Vagina (tissue), 2 donors: ENCODE measurements around the gene C5orf46.

ENCODE experiments used
- POLR2A ChIP-seq, 2 donors: fragments of 450-650 bp; IDR thresholded peaks; one replicate each; pipeline ENCODE4 v1.6.1; 2017; ENCODE audit warnings: antibody characterized with exemption in 2 of 2, mild to moderate bottlenecking in 2 of 2, moderate library complexity in 2 of 2
- POLR2AphosphoS5 ChIP-seq, 2 donors: sonication (generic); formaldehyde crosslinking; IDR thresholded peaks; one replicate each; pipeline ENCODE4 v1.9.0; 2017; ENCODE audit warnings: antibody characterized with exemption in 2 of 2, mild to moderate bottlenecking in 2 of 2, low read depth in 1 of 2; ENCODE audit not compliant: insufficient read depth in 1 of 2
- TF ChIP-seq, protein P1 (sequence below), 3 experiments: fragments of 450-650 bp in 2 of 3; fragments of 200-600 bp in 1 of 3; sonication (generic) in 1 of 3; IDR thresholded peaks; one replicate each; pipeline ENCODE4 v1.5.1; 2017 to 2019; ENCODE audit warnings: antibody characterized with exemption in 3 of 3, mild to moderate bottlenecking in 2 of 3, moderate library complexity in 2 of 3

DNA sequence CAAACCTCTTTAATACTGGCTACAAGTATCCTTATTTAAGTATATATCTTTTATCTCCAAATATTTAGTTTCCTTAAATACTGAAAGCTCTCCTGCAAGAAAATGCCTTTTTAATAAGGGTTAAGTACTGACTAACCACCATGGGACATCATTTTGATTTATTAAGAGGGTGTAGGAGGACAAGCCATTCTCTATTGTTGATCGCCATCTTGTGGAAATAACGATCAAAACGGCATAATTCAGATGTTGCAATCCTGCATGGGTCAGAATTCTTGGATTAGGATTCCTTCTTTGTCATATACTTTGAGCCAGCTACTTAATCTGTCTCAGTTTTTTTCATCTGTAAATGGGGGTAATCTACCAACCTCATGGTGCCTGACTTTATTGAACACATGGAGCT, 28.7 kb upstream of the C5orf46 start:
- TF ChIP-seq, protein P1, sequence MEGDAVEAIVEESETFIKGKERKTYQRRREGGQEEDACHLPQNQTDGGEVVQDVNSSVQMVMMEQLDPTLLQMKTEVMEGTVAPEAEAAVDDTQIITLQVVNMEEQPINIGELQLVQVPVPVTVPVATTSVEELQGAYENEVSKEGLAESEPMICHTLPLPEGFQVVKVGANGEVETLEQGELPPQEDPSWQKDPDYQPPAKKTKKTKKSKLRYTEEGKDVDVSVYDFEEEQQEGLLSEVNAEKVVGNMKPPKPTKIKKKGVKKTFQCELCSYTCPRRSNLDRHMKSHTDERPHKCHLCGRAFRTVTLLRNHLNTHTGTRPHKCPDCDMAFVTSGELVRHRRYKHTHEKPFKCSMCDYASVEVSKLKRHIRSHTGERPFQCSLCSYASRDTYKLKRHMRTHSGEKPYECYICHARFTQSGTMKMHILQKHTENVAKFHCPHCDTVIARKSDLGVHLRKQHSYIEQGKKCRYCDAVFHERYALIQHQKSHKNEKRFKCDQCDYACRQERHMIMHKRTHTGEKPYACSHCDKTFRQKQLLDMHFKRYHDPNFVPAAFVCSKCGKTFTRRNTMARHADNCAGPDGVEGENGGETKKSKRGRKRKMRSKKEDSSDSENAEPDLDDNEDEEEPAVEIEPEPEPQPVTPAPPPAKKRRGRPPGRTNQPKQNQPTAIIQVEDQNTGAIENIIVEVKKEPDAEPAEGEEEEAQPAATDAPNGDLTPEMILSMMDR (IDR thresholded peaks at IDR 0.05), result no peak
- TF ChIP-seq POLR2A (IDR thresholded peaks at IDR 0.05), result no peak
- TF ChIP-seq POLR2AphosphoS5 (IDR thresholded peaks at IDR 0.05; ENCODE audit: insufficient read depth in 1 of 2, low read depth in 1 of 2), result peak in 1 of 2 donors; percentile 65
